ENCODE data around the gene BCAS1.

The BCAS1 gene

DNA sequence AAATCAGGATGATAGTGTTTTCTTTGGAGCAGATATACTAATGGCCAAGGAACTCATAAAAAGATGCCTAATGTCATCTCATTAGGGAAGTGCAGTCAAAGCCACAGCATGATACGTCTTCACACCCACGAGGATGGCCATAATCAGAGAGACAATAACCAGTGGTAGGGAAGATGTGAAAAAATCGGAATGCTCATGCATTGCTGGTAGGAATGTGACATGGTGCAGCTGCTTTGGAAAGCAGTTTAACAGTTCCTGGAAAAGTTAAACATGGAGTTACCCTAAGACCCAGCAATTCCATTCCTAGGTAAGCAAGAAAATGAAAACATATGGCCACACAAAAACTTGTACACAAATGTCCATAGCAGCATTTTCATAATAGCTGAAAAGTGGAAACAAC, 29.9 kb downstream of the BCAS1 start:
- H3K36me3 ChIP-seq (ENCODE audit: insufficient read depth, low read length), result no peaks in the 10 kb centered on the region
- H3K4me1 ChIP-seq (ENCODE audit: insufficient read depth, low read length), result no peaks in the 10 kb centered on the region
- no peak overlapping the region for H3K9ac ChIP-seq (ENCODE audit: low read depth, low read length)
- H3K9me3 ChIP-seq (ENCODE audit: control insufficient read depth, insufficient read depth, low read length), result no peaks in the 10 kb centered on the region

DNA sequence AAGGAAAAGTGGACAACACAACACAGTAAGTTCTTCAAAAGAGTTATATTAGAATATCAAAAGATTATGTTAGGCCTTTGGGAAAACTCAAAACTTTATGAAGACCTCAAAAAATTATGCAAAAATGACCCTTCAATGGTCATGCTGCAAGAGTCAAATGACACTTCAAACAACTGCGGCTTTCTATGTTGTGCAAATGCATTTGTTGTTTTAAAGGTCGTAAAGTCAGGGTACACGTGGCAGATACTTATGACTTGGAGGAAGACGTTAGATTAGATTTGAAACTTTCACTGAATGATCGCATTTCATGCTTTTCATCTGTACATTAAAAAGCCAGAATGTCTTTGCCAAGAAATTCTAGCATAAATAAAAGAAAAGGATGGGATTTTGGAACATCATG, 31.4 kb downstream of the BCAS1 start:
- H3K36me3 ChIP-seq (ENCODE audit: insufficient read depth, low read length), result no peaks in the 10 kb centered on the region
- no peaks in the 10 kb centered on the region for H3K9me3 ChIP-seq (ENCODE audit: control insufficient read depth, insufficient read depth, low read length)
- H3K4me1 ChIP-seq (ENCODE audit: insufficient read depth, low read length), result no peaks in the 10 kb centered on the region
- no peak overlapping the region for H3K9ac ChIP-seq (ENCODE audit: low read depth, low read length)

DNA sequence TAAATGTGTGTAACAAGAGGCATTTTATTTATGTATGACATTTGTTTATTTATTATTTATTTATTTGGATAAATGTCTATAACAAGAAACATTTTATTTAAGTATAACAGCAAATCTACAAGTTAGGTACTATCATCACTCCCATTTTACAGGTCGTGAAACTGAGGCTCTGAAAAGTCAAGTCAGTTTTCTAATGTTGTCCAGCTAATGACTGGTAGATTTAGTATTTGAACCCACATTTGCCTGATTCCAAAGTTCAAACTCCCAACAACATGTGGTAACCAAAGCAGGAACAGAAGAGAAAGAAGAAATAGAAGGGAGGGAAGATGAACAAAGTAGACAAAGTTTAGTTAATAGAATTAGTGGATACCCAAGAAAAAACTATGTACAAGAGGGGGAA, 32.9 kb downstream of the BCAS1 start:
- H3K9ac ChIP-seq (ENCODE audit: low read depth, low read length), result no peak overlapping the region

DNA sequence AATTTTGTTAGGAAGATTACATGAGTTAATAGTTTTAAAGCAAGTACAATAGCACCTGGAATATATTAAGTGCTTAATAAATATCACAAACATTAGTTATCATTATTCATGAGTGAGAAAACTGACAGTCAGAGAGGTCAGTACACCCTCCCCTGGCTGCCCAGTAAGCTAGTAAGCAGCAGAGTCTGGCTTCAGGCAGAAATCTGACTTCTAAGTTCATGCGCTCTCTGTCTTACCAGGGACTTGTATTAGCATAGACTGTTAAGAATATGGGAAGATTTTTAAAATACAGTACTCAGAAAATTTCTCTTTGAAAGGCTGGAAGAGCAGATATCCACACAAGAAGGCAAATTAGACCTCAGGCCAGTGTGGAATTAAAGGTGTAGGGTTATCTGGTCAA, 40.8 kb downstream of the BCAS1 start:
- Histone ChIP-seq H3K9me3 (ENCODE audit: control insufficient read depth, insufficient read depth, low read length) (no peaks in the 10 kb centered on the region), H3K9ac (ENCODE audit: low read depth, low read length) (no peak overlapping the region), H3K36me3 (ENCODE audit: insufficient read depth, low read length) (no peaks in the 10 kb centered on the region)

More for the DNA sequence above, 32.9 kb downstream of the BCAS1 start:
- Histone ChIP-seq H3K9me3 (ENCODE audit: control insufficient read depth, insufficient read depth, low read length) (no peaks in the 10 kb centered on the region), H3K4me1 (ENCODE audit: insufficient read depth, low read length) (no peaks in the 10 kb centered on the region), H3K36me3 (ENCODE audit: insufficient read depth, low read length) (no peaks in the 10 kb centered on the region)

DNA sequence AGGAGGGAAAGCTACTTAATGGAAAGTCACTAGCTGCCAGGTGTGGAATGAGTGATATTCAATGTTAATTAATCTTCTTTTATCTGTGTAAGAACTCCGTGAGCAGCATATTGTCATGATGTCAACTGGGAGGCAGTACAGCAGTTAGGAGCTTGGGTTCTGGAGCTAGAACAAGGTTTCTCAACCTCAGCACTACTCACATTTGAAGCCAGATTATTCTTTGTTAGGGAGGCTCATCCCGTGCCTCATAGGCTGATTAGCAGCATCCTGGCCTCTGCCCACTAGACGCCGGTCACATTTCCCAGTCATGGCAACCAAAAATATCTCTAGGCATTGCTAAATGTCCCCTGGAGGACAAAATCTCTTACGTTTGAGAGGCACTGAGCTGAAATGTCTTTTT, 41.2 kb downstream of the BCAS1 start:
- H3K36me3 ChIP-seq (ENCODE audit: insufficient read depth, low read length), result no peaks in the 10 kb centered on the region
- no peaks in the 10 kb centered on the region for H3K9me3 ChIP-seq (ENCODE audit: control insufficient read depth, insufficient read depth, low read length)
- H3K4me1 ChIP-seq (ENCODE audit: insufficient read depth, low read length), result peaks cover 12% of the 10 kb centered on the region
- no peak overlapping the region for H3K9ac ChIP-seq (ENCODE audit: low read depth, low read length)

More for the DNA sequence above, 40.8 kb downstream of the BCAS1 start:
- peaks cover 12% of the 10 kb centered on the region for H3K4me1 ChIP-seq (ENCODE audit: insufficient read depth, low read length)

DNA sequence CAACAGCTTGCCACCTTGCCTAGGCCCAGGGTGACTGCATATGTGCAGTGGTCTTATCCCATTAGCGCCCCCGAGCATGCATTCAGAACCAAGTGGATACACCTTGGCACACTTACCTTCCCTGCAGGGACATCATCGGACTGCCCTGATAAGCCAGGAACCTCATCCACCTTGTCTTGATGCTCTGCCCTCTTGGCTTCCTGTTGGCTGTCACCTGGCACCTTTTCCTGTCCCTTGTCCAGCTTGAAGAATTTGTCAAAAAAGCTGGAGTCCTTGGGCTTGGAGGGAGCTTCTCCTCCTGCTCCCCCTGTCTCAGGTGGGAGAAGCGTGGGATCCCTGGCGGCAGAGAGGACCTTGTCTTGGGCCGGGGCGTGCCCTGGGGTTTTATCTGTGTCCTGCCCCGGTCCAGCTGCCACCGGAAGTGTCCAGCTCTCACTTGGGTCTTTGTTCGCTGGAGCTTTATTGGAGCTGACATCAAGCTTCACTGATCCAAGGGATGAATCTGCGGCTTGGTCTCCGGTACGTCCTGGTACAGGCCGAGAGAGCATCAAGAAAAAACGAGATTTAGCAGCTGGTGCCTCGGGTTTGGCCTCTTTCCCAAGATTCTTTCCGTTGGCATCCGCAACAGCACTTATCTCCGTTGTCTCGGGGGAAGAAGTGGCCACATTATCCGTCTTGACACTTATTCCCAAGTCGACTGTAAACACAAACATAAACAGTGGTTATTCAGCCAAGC, 42.0 kb downstream of the BCAS1 start:
- H3K36me3 ChIP-seq (ENCODE audit: insufficient read depth, low read length), result no peaks in the 10 kb centered on the region
- no peak overlapping the region for H3K9ac ChIP-seq (ENCODE audit: low read depth, low read length)
- H3K9me3 ChIP-seq (ENCODE audit: control insufficient read depth, insufficient read depth, low read length), result no peaks in the 10 kb centered on the region
- peaks cover 12% of the 10 kb centered on the region for H3K4me1 ChIP-seq (ENCODE audit: insufficient read depth, low read length)

DNA sequence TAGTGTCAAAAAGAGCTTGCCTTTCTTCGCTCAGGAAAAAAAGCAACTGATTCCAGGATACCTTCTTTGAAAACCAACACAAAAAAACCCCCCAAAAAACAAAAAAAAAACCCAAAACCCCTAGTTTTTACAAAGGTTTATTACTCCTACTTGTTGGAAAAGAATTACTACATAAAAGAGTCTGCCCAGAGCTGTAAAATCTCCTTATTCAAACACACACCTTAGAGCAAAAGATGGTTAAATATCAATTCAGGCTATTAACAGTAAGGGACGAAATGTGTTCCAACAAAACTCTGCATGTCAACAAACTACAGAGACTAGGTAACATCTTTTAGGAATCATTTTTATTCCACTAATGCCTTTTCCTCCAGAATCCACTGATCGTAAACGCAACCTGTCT, 42.7 kb downstream of the BCAS1 start:
- Histone ChIP-seq H3K36me3 (ENCODE audit: insufficient read depth, low read length) (no peaks in the 10 kb centered on the region), H3K4me1 (ENCODE audit: insufficient read depth, low read length) (peaks cover 12% of the 10 kb centered on the region), H3K9ac (ENCODE audit: low read depth, low read length) (no peak overlapping the region), H3K9me3 (ENCODE audit: control insufficient read depth, insufficient read depth, low read length) (no peaks in the 10 kb centered on the region)

DNA sequence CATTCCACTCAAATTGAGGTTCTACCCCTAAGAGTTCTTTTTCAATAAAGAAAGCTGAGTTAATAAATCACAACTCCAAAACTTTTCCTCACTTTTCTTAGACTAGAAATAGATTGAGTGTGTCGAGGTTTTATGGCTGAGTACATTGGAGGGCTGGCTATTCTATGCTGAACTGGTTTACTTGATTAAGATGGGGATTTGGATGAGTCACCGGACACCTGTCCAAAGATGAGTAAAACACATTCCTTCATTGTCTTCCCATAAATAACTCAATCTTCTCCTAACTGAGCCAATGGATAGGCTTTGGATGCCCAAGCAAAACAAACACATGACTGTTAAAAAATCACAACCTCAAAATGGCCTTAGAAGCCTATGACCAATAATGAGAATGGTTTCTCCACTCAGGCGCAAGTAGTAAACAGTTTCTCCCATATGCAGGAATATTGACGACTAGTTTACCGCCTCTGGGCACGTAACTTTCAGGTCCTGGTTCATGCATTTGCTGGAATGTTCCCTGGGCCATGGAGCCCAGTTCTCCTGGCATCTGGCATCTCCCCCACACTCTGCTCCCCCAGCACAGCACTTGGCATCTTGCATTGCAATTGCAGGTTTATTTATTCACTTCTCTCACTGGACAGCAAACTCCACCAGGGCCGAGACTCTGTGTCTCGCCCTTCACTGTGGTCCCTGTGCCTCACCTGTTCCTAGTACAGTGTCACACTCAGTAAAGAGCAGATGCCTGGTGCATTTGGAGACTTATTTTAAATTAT, 43.9 kb downstream of the BCAS1 start:
- Histone ChIP-seq H3K4me1 (ENCODE audit: insufficient read depth, low read length) (peaks cover 12% of the 10 kb centered on the region), H3K9me3 (ENCODE audit: control insufficient read depth, insufficient read depth, low read length) (no peaks in the 10 kb centered on the region), H3K9ac (ENCODE audit: low read depth, low read length) (no peak overlapping the region), H3K36me3 (ENCODE audit: insufficient read depth, low read length) (no peaks in the 10 kb centered on the region)

DNA sequence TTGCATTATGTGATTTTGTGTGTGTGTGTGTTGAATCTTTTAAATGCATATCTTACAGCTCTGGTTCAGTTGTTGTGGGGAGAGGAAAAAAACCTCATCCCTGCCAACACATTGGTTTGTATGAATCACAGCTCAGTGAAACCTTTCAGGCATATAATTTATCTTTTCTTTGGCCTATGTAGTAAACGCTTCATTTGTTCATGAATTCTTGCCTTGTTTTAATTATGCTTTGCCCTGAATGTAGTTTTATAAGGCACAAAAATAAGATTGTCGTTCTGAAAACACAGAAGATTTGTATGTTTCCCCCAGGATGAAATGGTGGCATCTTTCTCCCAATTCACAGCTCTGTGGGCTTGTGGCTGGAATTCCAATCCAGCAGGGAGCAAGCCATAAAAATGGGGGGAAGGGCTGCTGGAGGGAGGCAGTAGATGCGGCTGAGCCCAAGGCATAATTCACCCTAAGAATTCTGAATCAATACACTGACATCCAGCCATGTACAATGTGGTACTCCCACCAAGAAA, 45.1 kb downstream of the BCAS1 start:
- H3K4me1 ChIP-seq (ENCODE audit: insufficient read depth, low read length), result peaks cover 12% of the 10 kb centered on the region
- no peaks in the 10 kb centered on the region for H3K9me3 ChIP-seq (ENCODE audit: control insufficient read depth, insufficient read depth, low read length)
- H3K9ac ChIP-seq (ENCODE audit: low read depth, low read length), result no peak overlapping the region
- H3K36me3 ChIP-seq (ENCODE audit: insufficient read depth, low read length), result no peaks in the 10 kb centered on the region

DNA sequence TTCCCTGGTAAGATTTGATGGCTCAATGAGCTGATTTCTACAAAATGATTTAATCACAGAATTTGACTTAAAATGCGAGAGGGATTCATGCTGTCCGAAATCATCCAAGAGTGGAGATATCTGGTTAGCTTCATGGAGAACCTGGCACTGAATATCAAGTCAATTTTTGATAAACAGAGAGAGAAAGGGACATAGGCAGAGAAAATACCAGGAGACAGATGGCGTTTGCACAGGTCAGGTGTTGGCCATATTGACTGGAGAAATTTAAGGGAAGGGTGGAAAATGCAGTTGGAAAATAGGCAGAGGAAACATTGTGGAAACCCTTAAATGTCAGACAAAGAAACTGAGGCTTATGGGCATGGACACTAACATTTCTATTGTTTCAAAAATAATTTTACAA, 47.0 kb downstream of the BCAS1 start:
- Histone ChIP-seq H3K9me3 (ENCODE audit: control insufficient read depth, insufficient read depth, low read length) (no peaks in the 10 kb centered on the region), H3K4me1 (ENCODE audit: insufficient read depth, low read length) (peaks cover 12% of the 10 kb centered on the region), H3K9ac (ENCODE audit: low read depth, low read length) (no peak overlapping the region), H3K36me3 (ENCODE audit: insufficient read depth, low read length) (no peaks in the 10 kb centered on the region)

DNA sequence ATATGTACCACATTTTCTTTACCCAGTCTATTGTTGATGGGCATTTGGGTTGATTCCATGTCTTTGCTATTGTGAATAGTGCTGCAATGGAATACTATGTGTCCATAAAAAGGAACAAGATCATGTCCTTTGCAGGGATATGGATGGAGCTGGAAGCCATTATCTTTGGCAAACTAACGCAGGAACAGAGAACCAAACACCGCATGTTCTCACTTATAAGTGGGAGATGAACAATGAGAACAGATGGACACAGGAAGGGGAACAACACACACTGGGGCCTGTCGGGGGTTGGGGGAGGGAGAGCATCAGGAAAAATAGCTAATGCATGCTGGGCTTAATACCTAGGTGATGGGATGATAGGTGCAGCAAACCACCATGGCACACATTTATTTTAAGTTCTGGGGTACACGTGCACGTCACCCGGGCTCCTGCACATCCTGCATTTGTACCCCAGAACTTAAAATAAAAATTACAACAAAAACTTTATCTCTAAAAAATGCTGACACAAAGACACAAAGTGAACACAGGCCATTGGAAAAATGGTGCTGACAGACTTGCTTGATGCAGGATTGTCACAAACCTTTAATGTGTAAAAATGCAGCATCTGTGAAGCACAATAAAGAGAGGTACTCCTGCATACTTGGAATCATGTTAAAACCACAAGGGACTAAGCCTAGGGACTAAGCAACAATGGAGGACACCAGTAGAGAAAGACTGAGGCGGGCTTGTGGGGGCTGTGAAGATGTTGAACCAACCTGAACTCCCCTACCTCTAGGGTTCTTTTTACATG, 48.8 kb downstream of the BCAS1 start:
- Histone ChIP-seq H3K4me1 (ENCODE audit: insufficient read depth, low read length) (peaks cover 12% of the 10 kb centered on the region), H3K36me3 (ENCODE audit: insufficient read depth, low read length) (no peaks in the 10 kb centered on the region), H3K9me3 (ENCODE audit: control insufficient read depth, insufficient read depth, low read length) (no peaks in the 10 kb centered on the region), H3K9ac (ENCODE audit: low read depth, low read length) (no peak overlapping the region)

DNA sequence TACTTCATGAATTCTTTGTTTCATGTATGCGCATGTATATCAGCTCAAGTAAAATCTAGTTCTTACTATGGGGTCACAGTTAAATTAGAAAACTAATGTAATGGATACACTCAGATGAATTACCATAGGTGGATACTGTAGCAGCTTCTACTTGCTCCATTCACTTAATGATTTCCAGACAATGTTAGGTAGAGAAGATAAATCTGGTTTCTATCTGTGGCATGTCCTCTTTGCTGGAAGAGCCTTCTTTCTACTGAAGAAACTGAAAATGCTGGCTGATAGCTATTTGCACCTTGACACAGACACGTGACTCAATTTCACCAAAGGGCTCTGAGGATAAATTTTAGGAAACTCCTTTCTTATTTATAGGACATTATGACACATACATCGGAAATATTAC, 49.5 kb downstream of the BCAS1 start:
- H3K4me1 ChIP-seq (ENCODE audit: insufficient read depth, low read length), result peaks cover 11% of the 10 kb centered on the region
- H3K36me3 ChIP-seq (ENCODE audit: insufficient read depth, low read length), result no peaks in the 10 kb centered on the region
- H3K9ac ChIP-seq (ENCODE audit: low read depth, low read length), result no peak overlapping the region
- H3K9me3 ChIP-seq (ENCODE audit: control insufficient read depth, insufficient read depth, low read length), result no peaks in the 10 kb centered on the region

DNA sequence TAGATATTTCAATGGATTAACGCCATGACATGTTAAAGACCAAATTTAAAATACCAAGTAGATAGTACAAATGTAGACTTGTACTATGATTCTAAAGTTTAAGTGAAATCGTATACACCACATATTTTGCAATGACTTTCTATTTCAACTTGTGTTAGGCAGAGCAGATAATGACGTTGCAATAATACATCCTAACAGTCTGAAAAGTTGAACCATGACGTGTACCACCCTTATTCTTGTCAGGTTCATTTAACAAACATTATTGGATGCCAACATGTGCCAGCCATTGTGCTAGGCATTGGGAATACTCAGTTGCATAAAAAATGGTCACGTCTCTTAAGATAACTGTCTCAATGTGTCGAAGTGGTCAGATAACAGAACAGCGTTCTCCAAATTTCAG, 50.0 kb downstream of the BCAS1 start:
- Histone ChIP-seq H3K36me3 (ENCODE audit: insufficient read depth, low read length) (no peaks in the 10 kb centered on the region), H3K9ac (ENCODE audit: low read depth, low read length) (no peak overlapping the region)

DNA sequence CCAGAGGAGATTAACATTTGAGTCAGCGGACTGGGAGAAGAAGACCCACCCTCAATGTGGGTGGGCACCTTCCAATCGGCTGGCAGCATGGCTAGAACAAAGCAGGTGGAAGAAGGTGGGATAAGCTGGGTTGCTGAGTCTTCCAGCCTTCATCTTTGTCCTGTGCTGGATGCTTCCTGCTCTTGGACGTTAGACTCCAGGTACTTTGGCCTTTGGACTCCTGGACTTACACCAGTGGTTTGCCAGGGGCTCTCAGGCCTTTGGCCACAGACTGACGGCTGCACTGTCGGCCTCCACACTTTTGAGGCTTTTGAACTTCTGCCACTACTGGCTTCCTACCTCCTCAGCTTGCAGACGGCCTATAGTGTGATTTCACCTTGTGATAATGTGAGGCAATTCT, 50.8 kb downstream of the BCAS1 start:
- H3K4me1 ChIP-seq (ENCODE audit: insufficient read depth, low read length), result peaks cover 2% of the 10 kb centered on the region; the same call in 1 of the 2 replicates
- no peaks in the 10 kb centered on the region for H3K9me3 ChIP-seq (ENCODE audit: control insufficient read depth, insufficient read depth, low read length)
- no peaks in the 10 kb centered on the region for H3K36me3 ChIP-seq (ENCODE audit: insufficient read depth, low read length)
- no peak overlapping the region for H3K9ac ChIP-seq (ENCODE audit: low read depth, low read length)

More for the DNA sequence above, 50.0 kb downstream of the BCAS1 start:
- Histone ChIP-seq H3K9me3 (ENCODE audit: control insufficient read depth, insufficient read depth, low read length) (no peaks in the 10 kb centered on the region), H3K4me1 (ENCODE audit: insufficient read depth, low read length) (peaks cover 5% of the 10 kb centered on the region)

Data from ES-I3 (cell line).